H9 (cell line): ENCODE data around the gene FAF1. TPM values are rescaled to one million over a fixed set of nuclear protein-coding genes. Genes with fewer than 3 reads are reported as not detected.

Experiments used
- DNase-seq: peaks from one replicate; pipeline ENCODE4 v3.0.0-alpha.2; 2017
- H2AFZ ChIP-seq: one replicate; pipeline ENCODE4 v1.6.1; 2013; ENCODE audit warnings: mild to moderate bottlenecking, low read length, control low read depth, moderate library complexity
- H2AK5ac ChIP-seq: 2 replicates; pipeline ENCODE4 v1.6.1; 2013; ENCODE audit warnings: low read length, control low read depth, mixed read lengths; ENCODE audit not compliant: insufficient read length
- H2BK120ac ChIP-seq: one replicate; pipeline ENCODE4 v1.6.1; 2013; ENCODE audit warnings: low read depth, mild to moderate bottlenecking, low read length, control low read depth, inconsistent platforms; ENCODE audit not compliant: poor library complexity, severe bottlenecking
- H2BK12ac ChIP-seq: 2 replicates; pipeline ENCODE4 v1.6.1; 2013; ENCODE audit warnings: low read length, control low read depth, mixed read lengths, low read depth; ENCODE audit not compliant: insufficient read length
- H2BK15ac ChIP-seq: 2 replicates; pipeline ENCODE4 v1.6.1; 2013; ENCODE audit warnings: low read depth, low read length, control low read depth
- H2BK20ac ChIP-seq: one replicate; pipeline ENCODE4 v1.6.1; 2013; ENCODE audit warnings: low read depth, mild to moderate bottlenecking, low read length, control low read depth, inconsistent platforms; ENCODE audit not compliant: poor library complexity, severe bottlenecking
- H2BK5ac ChIP-seq: 2 replicates; pipeline ENCODE4 v1.6.1; 2013; ENCODE audit warnings: low read length, control low read depth, mixed read lengths; ENCODE audit not compliant: insufficient read length
- H3K14ac ChIP-seq: 2 replicates; pipeline ENCODE4 v1.6.1; 2013; ENCODE audit warnings: low read length, control low read depth; ENCODE audit not compliant: insufficient read depth
- H3K18ac ChIP-seq: 2 replicates; pipeline ENCODE4 v1.6.1; 2013; ENCODE audit warnings: low read depth, mild to moderate bottlenecking, mixed read lengths, low read length, control low read depth; ENCODE audit not compliant: insufficient read length
- H3K23ac ChIP-seq: 2 replicates; pipeline ENCODE4 v1.6.1; 2013; ENCODE audit warnings: low read length, control low read depth, mixed read lengths, low read depth; ENCODE audit not compliant: insufficient read length
- H3K23me2 ChIP-seq: 2 replicates; pipeline ENCODE4 v1.6.1; 2013; ENCODE audit warnings: low read depth, mild to moderate bottlenecking, mixed read lengths, low read length, control low read depth; ENCODE audit not compliant: insufficient read length, poor library complexity, severe bottlenecking
- H3K27ac ChIP-seq: 2 replicates; pipeline ENCODE4 v1.5.1; 2013; ENCODE audit warnings: low read length, control low read depth, mixed read lengths, low read depth; ENCODE audit not compliant: insufficient read length
- H3K27me3 ChIP-seq: 2 replicates; pipeline ENCODE4 v1.6.1; 2013; ENCODE audit warnings: low read length, control low read depth, inconsistent platforms; ENCODE audit not compliant: insufficient read depth
- H3K4ac ChIP-seq: 2 replicates; pipeline ENCODE4 v1.6.1; 2013; ENCODE audit warnings: low read depth, mild to moderate bottlenecking, control low read depth, inconsistent platforms, low read length, moderate library complexity
- H3K4me1 ChIP-seq: 2 replicates; pipeline ENCODE4 v1.6.1; 2013; ENCODE audit warnings: low read length, control low read depth, inconsistent platforms; ENCODE audit not compliant: insufficient read depth
- H3K4me2 ChIP-seq: 2 replicates; pipeline ENCODE4 v1.6.1; 2013; ENCODE audit warnings: low read length, control low read depth, mixed read lengths; ENCODE audit not compliant: insufficient read length, insufficient read depth
- H3K56ac ChIP-seq: 2 replicates; pipeline ENCODE4 v1.6.1; 2013; ENCODE audit warnings: low read depth, mild to moderate bottlenecking, mixed read lengths, low read length, control low read depth; ENCODE audit not compliant: insufficient read length
- H3K79me1 ChIP-seq: 2 replicates; pipeline ENCODE4 v1.6.1; 2013; ENCODE audit warnings: low read depth, mild to moderate bottlenecking, moderate library complexity, low read length, control low read depth, inconsistent platforms; ENCODE audit not compliant: insufficient read depth, poor library complexity, severe bottlenecking
- H3K79me2 ChIP-seq: 2 replicates; pipeline ENCODE4 v1.6.1; 2013; ENCODE audit warnings: low read length, control low read depth, inconsistent platforms; ENCODE audit not compliant: insufficient read depth
- H3K9ac ChIP-seq: 2 replicates; pipeline ENCODE4 v1.6.1; 2013; ENCODE audit warnings: low read length, control low read depth, mixed read lengths; ENCODE audit not compliant: insufficient read length; ENCODE audit errors: extremely low read depth
- H3K9me3 ChIP-seq: one replicate; pipeline ENCODE4 v1.6.1; 2013; ENCODE audit warnings: low read depth, low read length, inconsistent platforms; ENCODE audit not compliant: control insufficient read depth
- H3T11ph ChIP-seq: one replicate; pipeline ENCODE4 v1.6.1; 2013; ENCODE audit warnings: mild to moderate bottlenecking, low read length, control low read depth, inconsistent platforms
- H4K20me1 ChIP-seq: one replicate; pipeline ENCODE4 v1.6.1; 2013; ENCODE audit not compliant: control insufficient read depth, insufficient read length, insufficient read depth
- H4K5ac ChIP-seq: 2 replicates; pipeline ENCODE4 v1.6.1; 2013; ENCODE audit warnings: low read depth, mild to moderate bottlenecking, mixed read lengths, low read length, control low read depth; ENCODE audit not compliant: insufficient read length
- H4K8ac ChIP-seq: replicated peaks from 2 replicates; pipeline ENCODE4 v1.6.1; 2013; ENCODE audit warnings: low read length, control low read depth, mixed read lengths, low read depth; ENCODE audit not compliant: insufficient read length
- H4K91ac ChIP-seq: 2 replicates; pipeline ENCODE4 v1.6.1; 2013; ENCODE audit warnings: low read depth, mild to moderate bottlenecking, moderate library complexity, mixed read lengths, low read length, control low read depth; ENCODE audit not compliant: insufficient read length
- H3K27ac Mint-ChIP-seq, 3 experiments: 2 replicates in 2 of 3; 3 replicates in 1 of 3; pipeline ENCODE4 v1.8.0; 2020 to 2021; ENCODE audit warnings: mixed read lengths in 3 of 3, mild to moderate bottlenecking in 1 of 3, moderate library complexity in 1 of 3
- H3K27me3 Mint-ChIP-seq: 2 replicates; pipeline ENCODE4 v1.8.0; 2021; ENCODE audit warnings: low read depth, mild to moderate bottlenecking, moderate library complexity, mixed read lengths
- H3K36me3 Mint-ChIP-seq, 3 experiments: 2 replicates in 2 of 3; 3 replicates in 1 of 3; pipeline ENCODE4 v1.8.0; 2020 to 2021; ENCODE audit warnings: low read depth in 3 of 3, mixed read lengths in 3 of 3; ENCODE audit not compliant: insufficient read depth in 1 of 3
- H3K4me1 Mint-ChIP-seq, 2 experiments: 2 replicates each; pipeline ENCODE4 v1.8.0; 2020; ENCODE audit warnings: mixed read lengths in 2 of 2
- H3K4me3 Mint-ChIP-seq, 2 experiments: 2 replicates in 1 of 2; 3 replicates in 1 of 2; pipeline ENCODE4 v1.8.0; 2020 to 2021; ENCODE audit warnings: mild to moderate bottlenecking in 2 of 2, mixed read lengths in 2 of 2, moderate library complexity in 1 of 2
- H3K9me3 Mint-ChIP-seq, 2 experiments: 2 replicates in 1 of 2; 3 replicates in 1 of 2; pipeline ENCODE4 v1.8.0; 2020; ENCODE audit warnings: mild to moderate bottlenecking in 2 of 2, mixed read lengths in 2 of 2, moderate library complexity in 1 of 2
- WGBS: extraction: QIAGEN DNeasy Blood & Tissue Kit; methylation state at CpG from one replicate; pipeline ENCODE4 v1.1.7; 2013; ENCODE audit warnings: missing lambda C conversion rate, low lambda C conversion rate, mixed read lengths; ENCODE audit not compliant: insufficient read length; ENCODE audit errors: extremely low coverage; 5-methylcytosine and 5-hydroxymethylcytosine counted together
- total RNA-seq: library from RNA; stranded (reverse); gene quantifications from 2 replicates; pipeline ENCODE4 v1.2.1, GENCODE V29; 2021
- TF ChIP-seq, protein P1 (sequence below): fragments of 200-600 bp; sonication (generic); conservative IDR thresholded peaks from 3 replicates; pipeline ENCODE4 v1.8.0; 2021; ENCODE audit warnings: antibody characterized with exemption, mild to moderate bottlenecking

FAF1 gene
- total RNA-seq, 1 experiment from 2014 or later: 60.8 TPM

DNA sequence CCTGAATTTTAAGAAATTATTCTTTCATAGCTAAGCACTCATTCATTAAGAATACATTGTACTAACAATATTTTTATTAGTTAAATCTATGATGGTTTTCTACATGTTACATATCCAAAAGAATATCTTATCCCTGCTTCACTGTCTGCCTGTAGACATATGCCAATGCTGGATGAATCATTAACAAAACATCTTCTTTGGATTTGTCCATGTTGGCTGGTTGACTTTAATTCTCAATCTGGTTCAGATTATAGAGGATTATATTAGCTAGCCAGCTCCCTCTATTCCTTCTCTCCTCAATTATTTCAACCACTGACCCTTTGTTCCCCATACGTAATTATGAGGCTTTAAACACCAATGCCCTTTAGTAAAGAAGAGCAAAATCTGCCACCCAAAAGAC is 398.0 kb downstream of the FAF1 start:
- Histone ChIP-seq H2BK12ac (no peak overlapping the region), H2BK15ac (no peak overlapping the region), H3K14ac (no peak overlapping the region), H4K5ac (no peak overlapping the region), H2AFZ (no peak overlapping the region), H3K27me3 (no peaks in the 10 kb centered on the region), H3K27ac (no peak overlapping the region), H3K23me2 (no peaks in the 10 kb centered on the region), H2BK20ac (no peak overlapping the region), H3T11ph (no peak overlapping the region), H3K79me2 (no peaks in the 10 kb centered on the region), H3K23ac (no peak overlapping the region), H2AK5ac (no peak overlapping the region), H2BK5ac (no peak overlapping the region), H3K4me2 (no peak overlapping the region), H3K9me3 (no peaks in the 10 kb centered on the region), H3K4ac (no peak overlapping the region), H3K9ac (no peak overlapping the region), H3K56ac (no peak overlapping the region), H4K20me1 (no peaks in the 10 kb centered on the region), H3K4me1 (no peaks in the 10 kb centered on the region), H4K8ac (no peak overlapping the region), H2BK120ac (no peak overlapping the region), H3K18ac (no peak overlapping the region), H4K91ac (no peak overlapping the region), H3K79me1 (no peaks in the 10 kb centered on the region)
- WGBS: no CpG with 5 or more reads among the region's 1 CpG
- H3K9me3 Mint-ChIP-seq: no peaks in the 10 kb centered on the region
- H3K27ac Mint-ChIP-seq: no peak overlapping the region
- DNase-seq: no peak
- TF ChIP-seq, protein P1, sequence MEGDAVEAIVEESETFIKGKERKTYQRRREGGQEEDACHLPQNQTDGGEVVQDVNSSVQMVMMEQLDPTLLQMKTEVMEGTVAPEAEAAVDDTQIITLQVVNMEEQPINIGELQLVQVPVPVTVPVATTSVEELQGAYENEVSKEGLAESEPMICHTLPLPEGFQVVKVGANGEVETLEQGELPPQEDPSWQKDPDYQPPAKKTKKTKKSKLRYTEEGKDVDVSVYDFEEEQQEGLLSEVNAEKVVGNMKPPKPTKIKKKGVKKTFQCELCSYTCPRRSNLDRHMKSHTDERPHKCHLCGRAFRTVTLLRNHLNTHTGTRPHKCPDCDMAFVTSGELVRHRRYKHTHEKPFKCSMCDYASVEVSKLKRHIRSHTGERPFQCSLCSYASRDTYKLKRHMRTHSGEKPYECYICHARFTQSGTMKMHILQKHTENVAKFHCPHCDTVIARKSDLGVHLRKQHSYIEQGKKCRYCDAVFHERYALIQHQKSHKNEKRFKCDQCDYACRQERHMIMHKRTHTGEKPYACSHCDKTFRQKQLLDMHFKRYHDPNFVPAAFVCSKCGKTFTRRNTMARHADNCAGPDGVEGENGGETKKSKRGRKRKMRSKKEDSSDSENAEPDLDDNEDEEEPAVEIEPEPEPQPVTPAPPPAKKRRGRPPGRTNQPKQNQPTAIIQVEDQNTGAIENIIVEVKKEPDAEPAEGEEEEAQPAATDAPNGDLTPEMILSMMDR: no peak
- H3K27me3 Mint-ChIP-seq: no peaks in the 10 kb centered on the region
- H3K4me3 Mint-ChIP-seq: no peak overlapping the region
- no peaks in the 10 kb centered on the region; a peak in 2 of 7 replicates for H3K36me3 Mint-ChIP-seq
- peaks cover 8 to 15% of the 10 kb centered on the region in 2 experiments for H3K4me1 Mint-ChIP-seq
